ENCODE measurements around the gene HIPK1.

The HIPK1 gene

GRCh38 chr1:113941245-113941559, 12.1 kb downstream of the HIPK1 start:
- H3K9me2 ChIP-seq (replicated peaks; ENCODE audit: insufficient read depth, low read length), result no peaks in the 10 kb centered on the region
- no peak overlapping the region for H3K27ac ChIP-seq (ENCODE audit: low read depth, low read length)
- H3K4me3 ChIP-seq (ENCODE audit: insufficient read depth, low read length, poor library complexity, severe bottlenecking), result no peak overlapping the region
- H3K79me2 ChIP-seq (ENCODE audit: insufficient read depth, low read length), result peaks cover 77% of the 10 kb centered on the region
- H3K9ac ChIP-seq (ENCODE audit: low read length), result no peak overlapping the region
- no peak overlapping the region for H2AFZ ChIP-seq (ENCODE audit: low read depth, low read length, severe bottlenecking)
- H3K36me3 ChIP-seq (ENCODE audit: low read length), result peaks cover 30% of the 10 kb centered on the region
- H3K9me3 ChIP-seq (ENCODE audit: insufficient read depth, low read length), result no peaks in the 10 kb centered on the region
- TF ChIP-seq CTCF (IDR thresholded peaks at IDR 0.05; ENCODE audit: insufficient read depth, low read length, poor library complexity, severe bottlenecking), result no peak
- no peak for TF ChIP-seq EZH2phosphoT487 (conservative IDR thresholded peaks at IDR 0.05; ENCODE audit: low read length)
- H3F3A ChIP-seq (ENCODE audit: insufficient read depth), result peaks cover 7% of the 10 kb centered on the region; the same call in 1 of the 2 replicates
- peaks cover 8% of the 10 kb centered on the region; the same call in 1 of the 2 replicates for H4K20me1 ChIP-seq (ENCODE audit: low read depth, low read length)
- H3K4me2 ChIP-seq (ENCODE audit: low read depth, low read length, poor library complexity, severe bottlenecking), result no peak overlapping the region
- no peaks in the 10 kb centered on the region for H3K27me3 ChIP-seq (ENCODE audit: low read length)

GRCh38 chr1:113942527-113942926, 13.4 kb downstream of the HIPK1 start:
- no peaks in the 10 kb centered on the region for H3K27me3 ChIP-seq (ENCODE audit: low read length)
- peaks cover 14% of the 10 kb centered on the region; the same call in 1 of the 2 replicates for H3F3A ChIP-seq (ENCODE audit: insufficient read depth)
- H3K4me2 ChIP-seq (ENCODE audit: low read depth, low read length, poor library complexity, severe bottlenecking), result no peak overlapping the region
- peaks cover 30% of the 10 kb centered on the region for H3K36me3 ChIP-seq (ENCODE audit: low read length)
- no peaks in the 10 kb centered on the region for H3K9me3 ChIP-seq (ENCODE audit: insufficient read depth, low read length)
- peaks cover 77% of the 10 kb centered on the region for H3K79me2 ChIP-seq (ENCODE audit: insufficient read depth, low read length)
- peaks cover under 1% of the 10 kb centered on the region; the same call in 1 of the 2 replicates for H4K20me1 ChIP-seq (ENCODE audit: low read depth, low read length)
- no peak overlapping the region for H3K4me3 ChIP-seq (ENCODE audit: insufficient read depth, low read length, poor library complexity, severe bottlenecking)
- no peak overlapping the region for H2AFZ ChIP-seq (ENCODE audit: low read depth, low read length, severe bottlenecking)
- H3K9me2 ChIP-seq (replicated peaks; ENCODE audit: insufficient read depth, low read length), result no peaks in the 10 kb centered on the region
- no peak for TF ChIP-seq EZH2phosphoT487 (conservative IDR thresholded peaks at IDR 0.05; ENCODE audit: low read length)
- TF ChIP-seq CTCF (IDR thresholded peaks at IDR 0.05; ENCODE audit: insufficient read depth, low read length, poor library complexity, severe bottlenecking), result no peak
- no peak overlapping the region for H3K27ac ChIP-seq (ENCODE audit: low read depth, low read length)
- H3K9ac ChIP-seq (ENCODE audit: low read length), result no peak overlapping the region

GRCh38 chr1:113943028-113943811, 14.1 kb downstream of the HIPK1 start:
- H4K20me1 ChIP-seq (ENCODE audit: low read depth, low read length), result no peaks in the 10 kb centered on the region; the same call in 1 of the 2 replicates
- H3K79me2 ChIP-seq (ENCODE audit: insufficient read depth, low read length), result peaks cover 77% of the 10 kb centered on the region
- peaks cover 14% of the 10 kb centered on the region; the same call in 1 of the 2 replicates for H3F3A ChIP-seq (ENCODE audit: insufficient read depth)
- TF ChIP-seq CTCF (IDR thresholded peaks at IDR 0.05; ENCODE audit: insufficient read depth, low read length, poor library complexity, severe bottlenecking), result no peak
- no peak for TF ChIP-seq EZH2phosphoT487 (conservative IDR thresholded peaks at IDR 0.05; ENCODE audit: low read length)
- no peak overlapping the region for H3K9ac ChIP-seq (ENCODE audit: low read length)
- no peak overlapping the region for H3K4me3 ChIP-seq (ENCODE audit: insufficient read depth, low read length, poor library complexity, severe bottlenecking)
- H3K27me3 ChIP-seq (ENCODE audit: low read length), result no peaks in the 10 kb centered on the region
- H3K4me2 ChIP-seq (ENCODE audit: low read depth, low read length, poor library complexity, severe bottlenecking), result no peak overlapping the region
- no peak overlapping the region for H3K27ac ChIP-seq (ENCODE audit: low read depth, low read length)
- no peak overlapping the region for H2AFZ ChIP-seq (ENCODE audit: low read depth, low read length, severe bottlenecking)
- no peaks in the 10 kb centered on the region for H3K9me3 ChIP-seq (ENCODE audit: insufficient read depth, low read length)
- no peaks in the 10 kb centered on the region for H3K9me2 ChIP-seq (replicated peaks; ENCODE audit: insufficient read depth, low read length)
- peaks cover 30% of the 10 kb centered on the region for H3K36me3 ChIP-seq (ENCODE audit: low read length)

All from SU-DHL-6 (cell line).